Heart left ventricle (tissue), 16 donors: ENCODE measurements around the gene AHNAK2. TPM values are rescaled to one million over a fixed set of nuclear protein-coding genes. Genes with fewer than 3 reads are reported as not detected.

Experiments
- ATAC-seq, 4 donors: fragments of 200-7000 bp; cut with Tn5 transposase; one replicate each; pipeline ENCODE4 v1.9.1; 2020 to 2022; ENCODE audit warnings: moderate library complexity in 4 of 4, mild to moderate bottlenecking in 3 of 4, moderate number of reproducible peaks in 1 of 4
- DNase-seq, 5 donors: peaks; one replicate each; pipeline ENCODE4 v3.0.0-alpha.2; 2020
- H3K27ac ChIP-seq, 12 donors: fragments of 200-600 bp; sonication (generic) in 4 of 12; one replicate each; pipeline versions ENCODE4 v1.5.0 to v1.8.0; 2016 to 2022; ENCODE audit warnings: mild to moderate bottlenecking in 2 of 12
- H3K27me3 ChIP-seq, 9 donors: fragments of 200-600 bp; sonication (generic) in 2 of 9; one replicate each; pipeline versions ENCODE4 v1.5.1 to v1.8.0; 2016 to 2022; ENCODE audit warnings: mild to moderate bottlenecking in 3 of 9
- H3K36me3 ChIP-seq, 9 donors: fragments of 200-600 bp; sonication (generic) in 2 of 9; one replicate each; pipeline versions ENCODE4 v1.5.0 to v1.8.0; 2018 to 2022; ENCODE audit warnings: mild to moderate bottlenecking in 2 of 9
- H3K4me1 ChIP-seq, 12 donors: fragments of 200-600 bp; sonication (generic) in 4 of 12; one replicate each; pipeline versions ENCODE4 v1.5.0 to v1.8.0; 2016 to 2022; ENCODE audit warnings: mild to moderate bottlenecking in 3 of 12
- H3K4me3 ChIP-seq, 12 donors: fragments of 200-600 bp; sonication (generic) in 4 of 12; one replicate each; pipeline versions ENCODE4 v1.5.0 to v1.8.0; 2017 to 2022; ENCODE audit warnings: mild to moderate bottlenecking in 9 of 12, moderate library complexity in 4 of 12
- H3K9me3 ChIP-seq, 12 donors: fragments of 200-600 bp; sonication (generic) in 4 of 12; one replicate each; pipeline versions ENCODE4 v1.5.0 to v1.8.0; 2016 to 2022; ENCODE audit warnings: mild to moderate bottlenecking in 1 of 12
- POLR2A ChIP-seq, 2 donors: fragments of 450-650 bp; IDR thresholded peaks; one replicate each; pipeline ENCODE4 v1.6.1; 2017; ENCODE audit warnings: antibody characterized with exemption in 2 of 2, mild to moderate bottlenecking in 2 of 2, moderate library complexity in 2 of 2
- WGBS, 4 donors: extraction: QIAGEN DNeasy Blood & Tissue Kit in 2 of 4; methylation state at CpG; one replicate each; pipeline versions ENCODE4 v1.1.5 to v1.1.7; 2013 to 2018; 5-methylcytosine and 5-hydroxymethylcytosine counted together
- intact Hi-C, 10 donors: fragments of 100-400 bp; cut with DNase I; formaldehyde crosslinking; loops; one replicate each; pipeline versions ENCODE4 v1.11.1 to v1.14.2; 2022
- polyA plus RNA-seq, 2 donors: library from polyadenylated mRNA; stranded (reverse); fragments of 200-250 nt; gene quantifications; one replicate each; pipeline ENCODE4 v1.2.3, GENCODE V29; 2013
- total RNA-seq, 9 donors: library from RNA; depleted of rRNA in 2 of 9; stranded (reverse); fragments of >200 nt in 2 of 9; fragmentation: NEBNext Ultra II Directional in 3 of 9; extraction: Animal tissue kit (Norgen Biotek cat#: 25700) in 3 of 9; gene quantifications; one replicate each; pipeline versions ENCODE4 v1.1.0 to v1.2.4, GENCODE V29; 2016 to 2023
- TF ChIP-seq, protein P1 (sequence below), 12 donors: fragments of 200-600 bp; sonication (generic) in 4 of 12; IDR thresholded peaks; one replicate each; pipeline versions ENCODE4 v1.5.0 to v1.8.0; 2018 to 2022; ENCODE audit warnings: antibody characterized with exemption in 12 of 12, mild to moderate bottlenecking in 5 of 12
- donor health status: ischemic (EF 13 %, LVEDD 7.1; RV severe dilation, severe dysfunction).
- donor health status: healthy with polysubstance abuse.
- donor health status: DM: no; HTN: yes; CAD: no.
- donor health status: DM: no; HTN: no; CAD: no.
- donor health status: ischemic (EF 25% LVEDD 6.9; RV normal size, moderate dysfunction).
- donor health status: ischemic (EF 25% LVEDD 5.7; RV mildly dilated, moderate dysfunction).
- donor health status: healthy.
- donor health status: DM: yes; HTN: yes; CAD: no.
- donor health status: ischemic (EF 35%, LVEDD 5.7; RV mildly dilated, moderate dysfunction).
- donor health status: nonischemic (EF 11% LVEDD 7.7; RV severe dilation, severe dysfunction).
- donor health status: DM: yes; HTN: yes; CAD: no.
- donor health status: PGD.
- donor health status: ischemic (EF 29% LVEDD 5.4; RV normal size, mild dysfunction).
- donor health status: nonischemic (EF 23%, LVEDD 6.1; RV moderate dilation, normal function).

AHNAK2 gene
- total and polyA plus RNA-seq, 11 donors: 1.5 to 22.3 (median 2.9) TPM

DNA sequence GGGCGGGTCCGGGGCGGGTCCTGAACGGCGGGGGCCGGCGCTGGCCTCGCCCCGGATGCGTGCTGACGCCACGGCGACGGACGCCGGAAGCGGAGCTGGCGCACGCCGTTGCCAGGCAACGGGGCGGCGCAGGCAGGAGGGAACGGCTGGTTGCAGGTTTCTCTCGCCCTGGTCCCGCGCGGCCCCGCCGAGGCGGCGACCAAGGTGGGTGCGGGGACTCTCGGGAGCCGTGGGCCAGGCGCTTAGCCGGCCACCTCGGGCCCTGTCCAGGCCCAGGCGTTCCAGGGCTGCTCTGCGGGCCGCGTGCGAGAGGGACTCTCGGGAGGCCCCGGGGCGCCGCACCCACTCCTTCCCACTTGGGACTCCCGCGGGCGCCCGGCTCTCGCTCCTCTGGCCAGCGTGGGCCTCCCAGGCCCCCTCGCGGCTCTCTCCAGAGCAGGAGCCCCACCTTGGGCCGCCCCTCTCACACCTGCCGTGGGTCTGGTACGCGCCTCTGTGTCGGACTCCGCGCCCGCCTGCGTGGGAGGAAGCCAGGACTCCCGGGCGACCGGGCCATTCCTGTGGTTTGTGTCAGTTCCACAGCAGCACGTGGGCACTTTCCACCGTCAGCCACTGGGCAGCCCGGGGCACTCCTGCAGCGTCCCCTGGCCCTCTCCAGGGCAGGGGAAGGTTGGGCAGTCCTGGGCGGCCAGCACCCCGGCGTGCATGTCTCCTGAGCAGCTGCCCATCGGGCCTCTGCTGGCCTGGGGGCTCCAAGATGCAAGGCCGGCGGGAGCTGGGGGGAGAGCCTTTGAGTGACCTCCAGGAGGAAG, 7.7 kb upstream of the AHNAK2 start, which contains the start of gene CLBA1:
CLBA1 (plus strand) TSS at position 114 of the 812 bp plus-strand sequence; CDS start at position 758, 644 bp downstream.
- intact Hi-C loops: loop anchor here in 4 of 10 donors (5.0 kb wide), 2 partner anchors 36 to 41 kb away; partner anchors contain the start of gene CDCA4 (in 3 of the 4)
- WGBS, 4 donors: 1% methylated on average over 26 to 77 of the region's 77 CpGs
- TF ChIP-seq POLR2A (IDR thresholded peaks at IDR 0.05): peak in 1 of 2 donors; percentile 49
- TF ChIP-seq, protein P1, sequence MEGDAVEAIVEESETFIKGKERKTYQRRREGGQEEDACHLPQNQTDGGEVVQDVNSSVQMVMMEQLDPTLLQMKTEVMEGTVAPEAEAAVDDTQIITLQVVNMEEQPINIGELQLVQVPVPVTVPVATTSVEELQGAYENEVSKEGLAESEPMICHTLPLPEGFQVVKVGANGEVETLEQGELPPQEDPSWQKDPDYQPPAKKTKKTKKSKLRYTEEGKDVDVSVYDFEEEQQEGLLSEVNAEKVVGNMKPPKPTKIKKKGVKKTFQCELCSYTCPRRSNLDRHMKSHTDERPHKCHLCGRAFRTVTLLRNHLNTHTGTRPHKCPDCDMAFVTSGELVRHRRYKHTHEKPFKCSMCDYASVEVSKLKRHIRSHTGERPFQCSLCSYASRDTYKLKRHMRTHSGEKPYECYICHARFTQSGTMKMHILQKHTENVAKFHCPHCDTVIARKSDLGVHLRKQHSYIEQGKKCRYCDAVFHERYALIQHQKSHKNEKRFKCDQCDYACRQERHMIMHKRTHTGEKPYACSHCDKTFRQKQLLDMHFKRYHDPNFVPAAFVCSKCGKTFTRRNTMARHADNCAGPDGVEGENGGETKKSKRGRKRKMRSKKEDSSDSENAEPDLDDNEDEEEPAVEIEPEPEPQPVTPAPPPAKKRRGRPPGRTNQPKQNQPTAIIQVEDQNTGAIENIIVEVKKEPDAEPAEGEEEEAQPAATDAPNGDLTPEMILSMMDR (IDR thresholded peaks at IDR 0.05): peak in 1 of 12 donors; percentile 3
- ATAC-seq (peak; percentile 86 to 97 (median 94)), DNase-seq (peak; percentile 90 to 95 (median 92))
- no peaks in the 10 kb centered on the region for H3K27me3 ChIP-seq
- no peaks in the 10 kb centered on the region for H3K9me3 ChIP-seq
- H3K4me3 ChIP-seq: peak within 1 kb of the TSS; percentile 60 to 98 (median 89)
- H3K4me1 ChIP-seq: peaks cover 0 to 20% (median 10%) of the 10 kb centered on the region in 12 donors
- H3K27ac ChIP-seq: peak within 1 kb of the TSS in 11 of 12 donors; percentile 36 to 87 (median 74)
- H3K36me3 ChIP-seq: no peaks in the 10 kb centered on the region

DNA sequence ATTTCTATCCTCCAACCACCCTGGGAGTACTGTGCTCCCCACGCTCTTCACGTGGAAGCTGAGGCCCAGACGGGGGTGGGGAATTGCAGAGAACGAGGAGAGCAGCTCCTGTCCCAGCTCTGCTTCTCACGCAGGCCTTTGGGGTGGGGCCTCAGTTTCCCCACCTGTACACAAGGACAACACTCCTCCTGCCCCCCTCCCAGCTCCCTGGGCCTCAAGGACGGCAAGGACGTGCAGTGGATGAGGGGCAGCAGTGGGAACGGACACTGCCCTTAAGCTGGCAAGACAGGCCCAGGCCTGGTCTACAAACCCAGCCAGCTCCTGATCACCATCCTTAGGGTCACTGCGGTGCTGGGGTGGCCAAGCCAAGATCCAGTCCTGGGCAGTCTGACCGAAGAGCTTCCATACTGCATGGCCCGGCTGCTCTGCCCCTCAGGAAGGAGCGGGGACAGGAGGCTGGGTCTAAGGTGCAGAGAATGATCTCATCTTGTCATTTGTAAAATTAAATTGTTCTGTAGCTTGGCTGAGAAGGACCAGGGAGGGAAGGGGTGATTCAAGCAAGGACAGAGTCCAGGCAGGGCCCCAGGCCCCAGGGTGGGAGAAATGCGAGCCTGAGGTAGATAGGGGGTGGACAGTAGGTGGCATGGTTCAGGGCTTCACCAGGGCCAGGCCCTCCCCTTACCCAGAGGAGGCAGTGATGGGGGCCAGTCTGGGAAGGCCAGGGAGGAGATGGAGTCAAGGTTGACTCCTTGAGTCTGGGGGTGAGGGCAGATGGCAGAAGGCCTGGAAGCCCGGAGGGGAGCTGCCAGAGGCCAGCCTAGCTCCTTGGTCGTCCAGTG, 6.1 kb upstream of the AHNAK2 start:
- ATAC-seq: no peak
- TF ChIP-seq POLR2A (IDR thresholded peaks at IDR 0.05): no peak
- TF ChIP-seq, protein P1 (IDR thresholded peaks at IDR 0.05): no peak
- H3K9me3 ChIP-seq: no peaks in the 10 kb centered on the region

DNA sequence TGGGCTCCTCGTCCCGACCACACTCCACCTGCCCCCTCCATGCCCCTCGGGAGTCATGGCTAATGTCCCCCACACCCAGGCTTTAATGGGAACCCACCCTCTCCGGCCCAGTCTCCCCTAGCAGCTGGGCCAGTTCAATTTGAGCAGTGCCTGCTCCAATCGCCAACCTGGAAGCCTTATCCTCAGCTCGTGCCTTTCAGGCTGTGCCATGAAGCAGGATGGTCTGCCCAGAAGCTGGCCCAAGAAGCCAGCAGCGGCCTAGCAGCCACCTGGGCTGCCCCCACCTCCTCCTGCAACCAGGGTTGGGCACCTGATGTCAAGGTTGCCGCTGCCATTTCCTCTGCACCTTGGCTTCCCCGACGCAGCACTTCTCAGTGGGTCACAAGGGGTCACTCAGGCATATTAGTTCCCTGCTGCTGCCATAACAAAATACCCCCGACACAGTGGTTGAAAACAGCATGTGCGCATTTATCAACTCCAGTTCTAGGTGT, 5.1 kb upstream of the AHNAK2 start:
- DNase-seq: no peak
- H3K36me3 ChIP-seq: no peaks in the 10 kb centered on the region
- no peak for ATAC-seq
- peaks cover 0 to 40% (median 14%) of the 10 kb centered on the region in 12 donors for H3K4me1 ChIP-seq
- peaks cover 0 to 6% (median 0%) of the 10 kb centered on the region in 9 donors for H3K27me3 ChIP-seq
- TF ChIP-seq POLR2A (IDR thresholded peaks at IDR 0.05): no peak
- TF ChIP-seq, protein P1 (IDR thresholded peaks at IDR 0.05): no peak
- intact Hi-C loops: loop anchor here in 3 of 10 donors (2.0 to 5.0 kb wide), 2 partner anchors 38 to 39 kb away; partner anchors contain the start of gene CDCA4 (in 3 of the 3)
- no peaks in the 10 kb centered on the region for H3K9me3 ChIP-seq
- WGBS, 4 donors: 80 to 84% (median 81%) methylated on average over 10 to 12 of the region's 12 CpGs
- no peak overlapping the region for H3K4me3 ChIP-seq
- no peak overlapping the region for H3K27ac ChIP-seq

More for the DNA sequence above, 6.1 kb upstream of the AHNAK2 start:
- intact Hi-C loops: loop anchor here in 2 of 10 donors (5.0 kb wide), 1 partner anchor 38 kb away; the partner anchor contains the start of gene CDCA4 (in 2 of the 2)
- Histone ChIP-seq H3K4me1 (peaks cover 0 to 31% (median 11%) of the 10 kb centered on the region in 12 donors), H3K27ac (peak overlapping the region in 1 of 12 donors; percentile 87), H3K27me3 (no peaks in the 10 kb centered on the region), H3K4me3 (no peak overlapping the region), H3K36me3 (no peaks in the 10 kb centered on the region)
- WGBS, 4 donors: 90 to 92% (median 90%) methylated on average over 13 to 15 of the region's 15 CpGs
- peak in 1 of 5 donors; percentile 27 for DNase-seq
